GM12878 (cell line): ENCODE measurements around the gene TGFBI.

Experiments used
- CTCF ChIP-seq, 3 experiments: IDR thresholded peaks in 2 of 3; conservative IDR thresholded peaks in 1 of 3; 2 replicates each; pipeline ENCODE4 v1.5.1; 2011; ENCODE audit warnings: low read depth in 3 of 3, low read length in 3 of 3, mild to moderate bottlenecking in 3 of 3, control low read depth in 2 of 3, moderate library complexity in 2 of 3, inconsistent platforms in 1 of 3, mixed read lengths in 1 of 3; ENCODE audit not compliant: control insufficient read depth in 2 of 3, insufficient read depth in 1 of 3; ENCODE audit errors: extremely low read depth in 1 of 3
- HCFC1 ChIP-seq: fragments of 150-350 bp; IDR thresholded peaks from 2 replicates; pipeline ENCODE4 v1.6.1; 2014; ENCODE audit warnings: low read length
- MAX ChIP-seq: IDR thresholded peaks from 2 replicates; pipeline ENCODE4 v1.6.1; 2012; ENCODE audit warnings: low read depth, low read length, improper control_type of control experiment
- NRF1 ChIP-seq: conservative IDR thresholded peaks from 2 replicates; pipeline ENCODE4 v1.6.1; 2011; ENCODE audit warnings: mild to moderate bottlenecking, low read depth, low read length, improper control_type of control experiment
- POLR2A ChIP-seq: IDR thresholded peaks from 2 replicates; pipeline ENCODE4 v1.6.1; 2011; ENCODE audit warnings: low read depth, mild to moderate bottlenecking, low read length
- SKIL ChIP-seq: fragments of 450-650 bp; IDR thresholded peaks from 2 replicates; pipeline ENCODE4 v1.6.1; 2017; ENCODE audit warnings: mild to moderate bottlenecking, low read depth, inconsistent platforms; ENCODE audit not compliant: poor library complexity, severe bottlenecking

GRCh38 chr5:136065588-136065987, 36.8 kb downstream of the TGFBI start:
- TF ChIP-seq CTCF (IDR thresholded peaks at IDR 0.05 in 2 of 3, conservative IDR thresholded peaks at IDR 0.05 in 1 of 3; ENCODE audit: control insufficient read depth in 2 of 3, extremely low read depth in 1 of 3, insufficient read depth in 1 of 3, low read depth in 3 of 3, low read length in 3 of 3) (no peak), MAX (no peak), SKIL (no peak), NRF1 (no peak), POLR2A (no peak), HCFC1 (no peak)
